ENCODE measurements around the gene DSCAML1.

DSCAML1 gene

DNA sequence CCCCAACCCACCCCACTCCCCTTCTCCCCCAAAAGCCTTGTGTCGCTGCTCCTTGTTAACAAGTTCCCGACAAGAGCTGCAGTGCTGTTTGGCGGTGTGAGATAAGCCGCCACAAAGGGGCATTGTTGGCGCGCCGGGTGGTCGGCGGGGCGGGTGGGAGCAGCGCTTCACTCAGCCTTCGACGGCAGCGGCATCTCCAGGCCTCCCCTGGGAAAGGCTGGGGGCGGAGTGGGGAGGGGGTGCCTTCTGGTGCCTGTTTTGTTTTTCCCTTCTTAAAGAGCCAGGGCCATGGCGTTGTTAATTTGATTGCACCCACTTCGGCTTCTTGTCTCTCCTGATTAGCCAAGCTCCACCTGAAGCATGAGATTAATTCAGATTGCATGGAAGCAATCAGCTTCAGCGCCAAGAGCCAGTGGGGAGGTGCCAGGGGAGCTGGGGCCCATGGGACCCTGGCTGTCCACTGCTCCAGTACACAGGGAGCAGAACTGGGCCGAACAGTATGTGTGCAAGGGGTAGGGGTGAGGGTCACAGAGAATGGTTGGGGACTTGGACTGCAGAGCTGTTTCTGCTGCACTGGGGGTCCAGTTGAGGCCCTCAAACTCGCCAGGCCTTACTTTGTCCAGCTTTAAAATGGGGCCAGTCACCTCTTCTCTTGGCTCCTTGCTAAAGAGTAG is 304.3 kb downstream of the DSCAML1 start:
- no peak overlapping the region for H3K4me3 ChIP-seq (ENCODE audit: low read depth, low read length)
- TF ChIP-seq, protein P1, sequence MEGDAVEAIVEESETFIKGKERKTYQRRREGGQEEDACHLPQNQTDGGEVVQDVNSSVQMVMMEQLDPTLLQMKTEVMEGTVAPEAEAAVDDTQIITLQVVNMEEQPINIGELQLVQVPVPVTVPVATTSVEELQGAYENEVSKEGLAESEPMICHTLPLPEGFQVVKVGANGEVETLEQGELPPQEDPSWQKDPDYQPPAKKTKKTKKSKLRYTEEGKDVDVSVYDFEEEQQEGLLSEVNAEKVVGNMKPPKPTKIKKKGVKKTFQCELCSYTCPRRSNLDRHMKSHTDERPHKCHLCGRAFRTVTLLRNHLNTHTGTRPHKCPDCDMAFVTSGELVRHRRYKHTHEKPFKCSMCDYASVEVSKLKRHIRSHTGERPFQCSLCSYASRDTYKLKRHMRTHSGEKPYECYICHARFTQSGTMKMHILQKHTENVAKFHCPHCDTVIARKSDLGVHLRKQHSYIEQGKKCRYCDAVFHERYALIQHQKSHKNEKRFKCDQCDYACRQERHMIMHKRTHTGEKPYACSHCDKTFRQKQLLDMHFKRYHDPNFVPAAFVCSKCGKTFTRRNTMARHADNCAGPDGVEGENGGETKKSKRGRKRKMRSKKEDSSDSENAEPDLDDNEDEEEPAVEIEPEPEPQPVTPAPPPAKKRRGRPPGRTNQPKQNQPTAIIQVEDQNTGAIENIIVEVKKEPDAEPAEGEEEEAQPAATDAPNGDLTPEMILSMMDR (IDR thresholded peaks at IDR 0.05; ENCODE audit: insufficient read depth, low read length, missing control alignments): no peak
- CTCF ChIA-PET: no interaction called here
- POLR2A ChIA-PET: no interaction called here
- no peak for DNase-seq (ENCODE audit: low read depth, low spot score)

DNA sequence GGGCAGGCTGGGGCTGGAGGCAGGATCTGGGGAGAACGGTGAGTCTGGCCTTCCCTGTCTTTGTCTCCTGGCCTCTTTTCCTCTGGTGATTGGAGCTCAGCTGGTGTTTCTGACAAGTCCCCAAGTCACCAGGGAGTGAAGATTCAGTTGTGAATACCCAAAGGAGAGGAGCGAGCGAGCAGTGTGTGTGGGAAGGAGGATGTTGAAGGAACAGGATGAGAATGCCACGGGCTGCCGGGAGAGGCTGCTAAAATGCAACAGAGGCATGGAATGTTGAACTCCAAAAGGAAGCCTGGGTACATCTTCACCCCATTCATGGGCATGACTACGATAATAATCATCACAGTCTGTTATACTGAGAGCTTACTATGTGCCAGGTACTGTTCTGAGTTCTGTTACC is 306.1 kb downstream of the DSCAML1 start:
- CTCF ChIA-PET: no interaction called here
- TF ChIP-seq, protein P1 (IDR thresholded peaks at IDR 0.05; ENCODE audit: insufficient read depth, low read length, missing control alignments): no peak
- H3K4me3 ChIP-seq (ENCODE audit: low read depth, low read length): no peak overlapping the region
- POLR2A ChIA-PET: no interaction called here
- DNase-seq (ENCODE audit: low read depth, low spot score): no peak

DNA sequence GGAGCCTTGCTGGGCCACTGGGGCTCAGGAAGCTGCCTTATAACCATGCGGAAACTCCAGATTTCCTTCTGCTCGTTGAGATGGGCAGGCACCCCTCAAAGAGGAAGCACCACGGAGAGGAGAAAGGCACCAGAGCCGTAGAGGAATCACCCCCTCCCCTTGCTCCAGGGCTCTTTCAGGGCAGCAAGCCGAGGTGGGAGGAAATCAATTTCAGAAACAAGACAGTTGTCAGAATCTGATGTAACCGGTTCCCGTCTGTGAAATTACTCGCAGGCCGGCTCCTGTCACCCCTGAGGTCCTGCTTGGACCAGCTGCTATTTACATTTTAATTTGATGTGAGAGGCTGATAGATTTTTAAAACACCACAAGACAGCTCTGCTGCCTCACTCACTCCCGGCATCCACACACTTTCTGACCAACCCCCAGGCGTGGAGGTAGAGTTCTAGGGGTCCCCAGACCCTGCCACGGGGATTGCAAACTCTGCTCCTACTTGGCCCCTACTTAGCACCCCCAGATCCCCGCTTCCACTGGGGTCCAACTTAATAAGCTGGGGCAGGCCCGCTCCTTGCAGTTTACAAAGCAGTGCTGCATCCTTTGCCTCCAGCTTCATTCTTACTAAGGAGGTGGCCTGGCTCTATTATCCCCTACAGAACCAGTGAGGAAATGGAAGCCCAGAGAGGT is 306.9 kb downstream of the DSCAML1 start:
- no peak overlapping the region for H3K4me3 ChIP-seq (ENCODE audit: low read depth, low read length)
- CTCF ChIA-PET: no interaction called here
- DNase-seq (ENCODE audit: low read depth, low spot score): no peak
- POLR2A ChIA-PET: no interaction called here
- TF ChIP-seq, protein P1 (IDR thresholded peaks at IDR 0.05; ENCODE audit: insufficient read depth, low read length, missing control alignments): no peak

DNA sequence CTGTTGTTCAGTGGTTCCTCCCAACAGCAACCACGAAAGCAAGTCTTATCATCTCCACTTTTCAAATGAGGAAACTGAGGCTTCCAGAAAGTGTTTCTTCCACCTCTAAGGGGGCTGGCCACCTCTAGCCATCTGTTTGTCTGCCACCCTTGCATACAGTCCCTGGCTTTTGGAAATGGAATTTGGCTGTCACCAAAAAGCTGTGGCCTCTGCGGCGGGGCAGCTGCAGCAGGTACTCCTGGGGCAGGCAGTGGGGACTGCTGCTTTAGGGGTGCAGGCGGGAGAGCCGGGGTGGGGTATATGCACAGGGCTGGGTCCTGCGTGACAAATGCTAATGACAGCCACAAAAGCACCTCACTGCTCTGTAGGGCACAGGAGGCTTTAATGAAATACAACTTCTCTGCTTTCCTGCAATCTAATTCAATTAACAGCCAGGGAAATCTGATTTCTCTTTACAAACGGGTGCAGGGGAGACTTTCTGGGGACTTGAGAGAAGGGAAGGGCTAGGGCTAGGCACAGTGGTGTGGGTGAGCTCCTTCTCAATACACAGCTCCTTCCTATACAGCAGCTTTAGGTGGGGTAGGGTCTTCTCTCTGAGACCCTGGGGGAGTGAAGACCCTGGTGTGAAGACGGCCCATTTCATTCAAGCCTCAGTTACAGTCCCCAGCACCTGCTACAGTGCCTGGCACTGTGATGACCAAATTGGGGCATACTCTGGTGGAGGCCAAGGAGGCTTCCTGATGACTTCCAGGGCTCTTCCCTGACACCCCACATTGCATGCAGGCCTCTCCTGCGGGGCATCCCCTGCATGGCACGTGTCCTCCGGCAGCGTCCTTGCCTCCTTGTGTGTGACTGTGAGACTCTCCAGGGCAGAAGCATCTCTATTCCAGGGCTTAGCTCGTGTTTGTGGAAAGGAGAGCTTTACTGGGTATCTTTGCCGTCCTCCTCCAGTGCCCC is 307.7 kb downstream of the DSCAML1 start:
- ChIA-PET CTCF (interaction anchor here (1.2 kb wide), 1 partner anchor 63 kb away, joined by 3 read pairs; no protein-coding TSS in a partner anchor), POLR2A (no interaction called here)
- no peak for DNase-seq (ENCODE audit: low read depth, low spot score)
- H3K4me3 ChIP-seq (ENCODE audit: low read depth, low read length): no peak overlapping the region
- TF ChIP-seq, protein P1 (IDR thresholded peaks at IDR 0.05; ENCODE audit: insufficient read depth, low read length, missing control alignments): no peak

DNA sequence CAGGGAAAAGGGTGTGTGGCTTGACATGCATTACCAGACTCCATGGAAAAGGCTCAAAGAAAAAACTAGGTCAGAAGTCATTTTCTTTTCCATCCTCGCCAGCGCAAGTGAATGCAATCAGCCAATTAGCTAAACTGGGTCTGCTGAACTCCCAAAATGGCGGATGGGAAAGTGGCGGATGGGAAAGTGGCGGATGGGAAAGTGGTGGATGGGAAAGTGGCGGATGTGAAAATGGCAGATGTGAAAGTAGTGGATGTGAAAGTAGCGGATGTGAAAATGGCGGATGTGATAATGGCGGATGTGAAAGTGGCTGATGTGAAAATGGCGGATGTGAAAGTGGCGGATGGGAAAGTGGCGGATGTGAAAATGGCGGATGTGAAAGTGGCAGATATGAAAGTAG is 311.0 kb downstream of the DSCAML1 start:
- no peak for DNase-seq (ENCODE audit: low read depth, low spot score)
- ChIA-PET CTCF (no interaction called here), POLR2A (no interaction called here)
- no peak overlapping the region for H3K4me3 ChIP-seq (ENCODE audit: low read depth, low read length)
- TF ChIP-seq, protein P1 (IDR thresholded peaks at IDR 0.05; ENCODE audit: insufficient read depth, low read length, missing control alignments): no peak

DNA sequence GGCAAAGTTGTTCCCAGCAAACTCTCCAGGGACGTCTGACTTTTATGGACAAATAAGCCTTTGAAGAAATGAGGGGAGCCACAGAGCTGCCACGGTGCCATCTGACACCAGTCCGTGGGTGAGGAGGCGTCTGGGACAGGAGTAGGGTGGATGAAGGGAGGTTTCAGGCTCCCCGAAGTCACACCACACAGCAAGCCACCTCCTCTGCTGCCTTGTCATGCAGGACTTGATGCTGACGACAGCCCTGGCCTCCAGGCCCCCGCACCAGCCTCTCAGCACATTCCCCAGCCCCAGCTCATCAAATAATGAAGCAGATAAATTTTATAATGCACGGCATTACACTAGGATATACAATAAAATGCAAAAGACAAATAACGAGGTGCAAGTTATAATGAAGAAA is 312.9 kb downstream of the DSCAML1 start:
- POLR2A ChIA-PET: no interaction called here

More for the DNA sequence above, 312.9 kb downstream of the DSCAML1 start:
- H3K4me3 ChIP-seq (ENCODE audit: low read depth, low read length): no peak overlapping the region
- DNase-seq (ENCODE audit: low read depth, low spot score): no peak
- TF ChIP-seq, protein P1 (IDR thresholded peaks at IDR 0.05; ENCODE audit: insufficient read depth, low read length, missing control alignments): no peak
- CTCF ChIA-PET: interaction anchor here (1.0 kb wide), 1 partner anchor 15 kb away, joined by 3 read pairs; no protein-coding TSS in a partner anchor
